Activated T-helper 2 cell treated with anti-CD3 and anti-CD28 coated beads, Interferon-gamma antibody, Interleukin-2, Interleukin-4, amounts not matched to agents 10 μg/mL and 5 μg/mL and 100 μg/mL, durations not matched to agents 14 hours and 24 hours and 36 hours (primary cell): ENCODE measurements around the gene ZC3H7B. TPM values are rescaled to one million over a fixed set of nuclear protein-coding genes. Genes with fewer than 3 reads are reported as not detected.
"Not testable (repeated sequence)": the region's sequence is repeated elsewhere in the genome, so short reads cannot be mapped to it uniquely, and the experiment has no call there.

Experiments
- DNase-seq: peaks from one replicate; pipeline ENCODE4 v3.0.0; 2021; ENCODE audit warnings: low spot score
- H3K27ac Mint-ChIP-seq: one replicate; pipeline ENCODE4 v1.8.0; 2021; ENCODE audit warnings: mixed read lengths
- H3K27me3 Mint-ChIP-seq: one replicate; pipeline ENCODE4 v1.8.0; 2021; ENCODE audit warnings: low read depth, mixed read lengths
- H3K36me3 Mint-ChIP-seq: one replicate; pipeline ENCODE4 v1.8.0; 2021; ENCODE audit warnings: low read depth, mixed read lengths
- H3K4me1 Mint-ChIP-seq: one replicate; pipeline ENCODE4 v1.8.0; 2021; ENCODE audit warnings: low read depth, mixed read lengths
- H3K4me3 Mint-ChIP-seq: one replicate; pipeline ENCODE4 v1.8.0; 2021; ENCODE audit warnings: low read depth, mild to moderate bottlenecking, moderate library complexity, mixed read lengths
- H3K9me3 Mint-ChIP-seq: one replicate; pipeline ENCODE4 v1.8.0; 2021; ENCODE audit warnings: mixed read lengths
- intact Hi-C: fragments of 100-400 bp; cut with micrococcal nuclease; formaldehyde crosslinking; loops from one replicate; pipeline ENCODE4 v1.15.1; 2023
- total RNA-seq: library from RNA; stranded (reverse); gene quantifications from 2 replicates; pipeline ENCODE4 v1.2.3, GENCODE V29; 2022

The ZC3H7B gene
- total RNA-seq, 1 donor from 2014 or later = 66.0 TPM

- peaks cover 6% of the 10 kb centered on the region for H3K36me3 Mint-ChIP-seq
- DNase-seq = no peak
- H3K4me1 Mint-ChIP-seq = peaks cover 18% of the 10 kb centered on the region
- intact Hi-C loops = loop anchor here (5.0 kb wide), 1 partner anchor 197 kb away; the partner anchor contains the start of gene EP300
- H3K4me3 Mint-ChIP-seq = no peak overlapping the region
- H3K27ac Mint-ChIP-seq = no peak overlapping the region
- H3K27me3 Mint-ChIP-seq = no peaks in the 10 kb centered on the region
- H3K9me3 Mint-ChIP-seq = no peaks in the 10 kb centered on the region
These were observed 11.7 kb upstream of the ZC3H7B start for GRCh38 chr22:41289671-41290070.

- DNase-seq = no peak
- Mint-ChIP-seq H3K9me3 (no peaks in the 10 kb centered on the region), H3K4me1 (peaks cover 13% of the 10 kb centered on the region), H3K27me3 (no peaks in the 10 kb centered on the region), H3K4me3 (no peak overlapping the region), H3K36me3 (no peaks in the 10 kb centered on the region), H3K27ac (no peak overlapping the region)
- intact Hi-C loops = no loop called here
These were observed 10.8 kb upstream of the ZC3H7B start for GRCh38 chr22:41290262-41291221.

- intact Hi-C loops, H3K9me3 Mint-ChIP-seq, H3K36me3 Mint-ChIP-seq, H3K27ac Mint-ChIP-seq, DNase-seq, H3K4me3 Mint-ChIP-seq, H3K27me3 Mint-ChIP-seq, H3K4me1 Mint-ChIP-seq: not testable (repeated sequence)
These were observed 6.5 kb upstream of the ZC3H7B start for GRCh38 chr22:41294816-41295215.

GRCh38 chr22:41296826-41297667, 4.3 kb upstream of the ZC3H7B start:
- Mint-ChIP-seq H3K4me3 (no peak overlapping the region), H3K4me1 (peaks cover 6% of the 10 kb centered on the region), H3K27me3 (no peaks in the 10 kb centered on the region), H3K27ac (no peak overlapping the region), H3K9me3 (no peaks in the 10 kb centered on the region), H3K36me3 (no peaks in the 10 kb centered on the region)
- intact Hi-C loops = no loop called here
- DNase-seq = no peak

GRCh38 chr22:41300661-41301060, 664 bp upstream of the ZC3H7B start:
- Mint-ChIP-seq H3K36me3 (peaks cover 16% of the 10 kb centered on the region), H3K4me3 (peak overlapping the region; percentile 76), H3K27me3 (no peaks in the 10 kb centered on the region), H3K27ac (peak overlapping the region; percentile 62), H3K4me1 (peaks cover 24% of the 10 kb centered on the region), H3K9me3 (no peaks in the 10 kb centered on the region)
- intact Hi-C loops = loop anchor here (1.0 kb wide), 2 partner anchors 14 to 349 kb away; partner anchors contain the start of genes RANGAP1 and RBX1
- no peak for DNase-seq

- Mint-ChIP-seq H3K9me3 (no peaks in the 10 kb centered on the region), H3K36me3 (peaks cover 20% of the 10 kb centered on the region), H3K4me1 (peaks cover 28% of the 10 kb centered on the region), H3K27ac (peak overlapping the region; percentile 70), H3K27me3 (no peaks in the 10 kb centered on the region), H3K4me3 (peak overlapping the region; percentile 84)
- no peak for DNase-seq
- intact Hi-C loops = no loop called here
These were observed 869 bp downstream of the ZC3H7B start for GRCh38 chr22:41302021-41302767.

GRCh38 chr22:41302811-41303210, 1.5 kb downstream of the ZC3H7B start:
- no peak for DNase-seq
- peaks cover 34% of the 10 kb centered on the region for H3K4me1 Mint-ChIP-seq
- no peaks in the 10 kb centered on the region for H3K9me3 Mint-ChIP-seq
- H3K4me3 Mint-ChIP-seq = peak overlapping the region; percentile 84
- no peaks in the 10 kb centered on the region for H3K27me3 Mint-ChIP-seq
- H3K27ac Mint-ChIP-seq = peak overlapping the region; percentile 62
- intact Hi-C loops = no loop called here
- peaks cover 26% of the 10 kb centered on the region for H3K36me3 Mint-ChIP-seq

GRCh38 chr22:41305646-41306045, 4.3 kb downstream of the ZC3H7B start:
- Mint-ChIP-seq H3K4me3 (no peak overlapping the region), H3K36me3 (peaks cover 36% of the 10 kb centered on the region), H3K4me1 (peaks cover 33% of the 10 kb centered on the region), H3K9me3 (no peaks in the 10 kb centered on the region), H3K27ac (peak overlapping the region; percentile 12), H3K27me3 (no peaks in the 10 kb centered on the region)
- DNase-seq = no peak
- intact Hi-C loops = no loop called here

GRCh38 chr22:41308054-41308453, 6.7 kb downstream of the ZC3H7B start:
- Mint-ChIP-seq H3K36me3 (peaks cover 36% of the 10 kb centered on the region), H3K9me3 (no peaks in the 10 kb centered on the region), H3K4me1 (peaks cover 31% of the 10 kb centered on the region), H3K27ac (no peak overlapping the region), H3K27me3 (no peaks in the 10 kb centered on the region), H3K4me3 (no peak overlapping the region)
- intact Hi-C loops = no loop called here
- DNase-seq = no peak

- Mint-ChIP-seq H3K4me3 (no peak overlapping the region), H3K36me3 (peaks cover 32% of the 10 kb centered on the region), H3K9me3 (no peaks in the 10 kb centered on the region), H3K27me3 (no peaks in the 10 kb centered on the region), H3K4me1 (peaks cover 27% of the 10 kb centered on the region), H3K27ac (no peak overlapping the region)
- DNase-seq = no peak
- intact Hi-C loops = no loop called here
These were observed 7.2 kb downstream of the ZC3H7B start for GRCh38 chr22:41308544-41308947.

- intact Hi-C loops = no loop called here
- Mint-ChIP-seq H3K36me3 (peaks cover 25% of the 10 kb centered on the region), H3K27me3 (no peaks in the 10 kb centered on the region), H3K27ac (no peak overlapping the region), H3K4me3 (no peak overlapping the region), H3K9me3 (no peaks in the 10 kb centered on the region), H3K4me1 (peaks cover 21% of the 10 kb centered on the region)
- no peak for DNase-seq
These were observed 9.0 kb downstream of the ZC3H7B start for GRCh38 chr22:41310336-41310735.

- no peak overlapping the region for H3K4me3 Mint-ChIP-seq
- no peaks in the 10 kb centered on the region for H3K27me3 Mint-ChIP-seq
- peaks cover 19% of the 10 kb centered on the region for H3K36me3 Mint-ChIP-seq
- peaks cover 16% of the 10 kb centered on the region for H3K4me1 Mint-ChIP-seq
- DNase-seq = no peak
- intact Hi-C loops = no loop called here
- H3K27ac Mint-ChIP-seq = peak overlapping the region; percentile 38
- no peaks in the 10 kb centered on the region for H3K9me3 Mint-ChIP-seq
These were observed 10.2 kb downstream of the ZC3H7B start for GRCh38 chr22:41311487-41311886.
